Measurements from ENCODE around the gene DAP3. TPM values are rescaled to one million over a fixed set of nuclear protein-coding genes. Genes with fewer than 3 reads are reported as not detected.
"Not testable (repeated sequence)": the region's sequence is repeated elsewhere in the genome, so short reads cannot be mapped to it uniquely, and the experiment has no call there.

The DAP3 gene
- total RNA-seq = 156 and 158 TPM in 2 replicates

GRCh38 chr1:155689081-155689607 is at the start of gene DAP3:
TSS of gene DAP3 (plus strand) at chr1:155689091. CDS start at chr1:155709780, 20,689 bp downstream.
- intact Hi-C loops (cut with micrococcal nuclease) = loop anchor here (1.0 to 5.0 kb wide), 4 partner anchors 28 to 78 kb away; partner anchors contain the start of gene MSTO1

- intact Hi-C loops (cut with micrococcal nuclease) = no loop called here
Measured at GRCh38 chr1:155640367-155640766, 48.5 kb upstream of the DAP3 start.

DNA sequence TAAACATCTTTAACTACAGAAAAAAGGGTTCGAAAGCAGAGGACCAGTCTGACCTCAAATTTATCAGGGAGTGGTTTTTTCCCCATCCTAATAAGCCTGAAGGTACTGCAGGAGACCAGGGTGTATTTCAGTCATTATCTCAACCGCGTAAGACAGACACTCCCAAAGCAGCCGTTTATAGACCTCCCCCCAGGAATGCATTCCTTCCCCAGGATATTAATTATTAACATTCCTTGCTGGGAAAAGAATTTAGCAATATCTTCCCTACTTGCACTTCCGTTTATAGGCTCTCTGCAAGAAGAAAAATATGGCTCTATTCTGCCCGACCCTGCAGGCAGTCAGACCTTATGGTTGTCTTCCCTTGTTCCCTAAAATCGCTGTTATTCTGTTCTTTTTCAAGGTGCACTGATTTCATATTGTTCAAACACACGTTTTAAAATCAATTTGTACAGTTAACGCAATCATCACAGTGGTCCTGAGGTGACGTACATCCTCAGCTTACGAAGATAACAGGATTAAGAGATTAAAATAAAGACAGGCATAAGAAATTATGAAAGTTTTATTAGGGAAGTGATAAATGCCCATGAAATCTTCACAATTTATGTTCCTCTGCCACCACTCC is 46.2 kb upstream of the DAP3 start:
- intact Hi-C loops (cut with micrococcal nuclease) = not testable (repeated sequence)

GRCh38 chr1:155643230-155643629 is 45.7 kb upstream of the DAP3 start:
- intact Hi-C loops (cut with micrococcal nuclease) = no loop called here

DNA sequence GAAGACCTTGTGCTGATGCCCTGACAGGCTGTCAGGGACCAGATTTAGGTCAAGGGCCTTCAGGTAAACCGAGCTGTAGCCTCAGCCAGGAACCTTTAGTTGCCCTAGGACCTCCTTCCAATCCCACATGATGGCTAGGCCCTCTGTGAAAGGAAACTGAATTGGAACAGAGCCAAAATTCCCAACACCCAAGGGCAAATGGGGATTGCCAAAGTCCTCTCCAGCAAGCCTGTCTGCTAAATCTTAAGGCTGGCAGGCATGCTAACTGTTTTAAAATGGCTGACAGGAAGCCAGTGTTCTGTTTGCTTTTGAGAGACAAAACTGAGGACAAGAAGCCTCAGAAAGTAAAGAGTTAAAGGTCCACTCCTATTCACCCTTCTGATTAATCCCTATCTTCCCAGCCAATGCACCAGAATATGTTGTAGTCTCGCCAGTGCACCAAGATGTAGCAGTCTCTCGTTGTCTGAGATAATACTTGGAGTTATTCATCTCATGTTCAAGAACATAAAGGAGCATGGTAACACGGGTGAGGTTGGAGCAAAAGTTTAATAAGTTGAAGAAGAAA is 43.8 kb upstream of the DAP3 start:
- intact Hi-C loops (cut with micrococcal nuclease) = no loop called here

DNA sequence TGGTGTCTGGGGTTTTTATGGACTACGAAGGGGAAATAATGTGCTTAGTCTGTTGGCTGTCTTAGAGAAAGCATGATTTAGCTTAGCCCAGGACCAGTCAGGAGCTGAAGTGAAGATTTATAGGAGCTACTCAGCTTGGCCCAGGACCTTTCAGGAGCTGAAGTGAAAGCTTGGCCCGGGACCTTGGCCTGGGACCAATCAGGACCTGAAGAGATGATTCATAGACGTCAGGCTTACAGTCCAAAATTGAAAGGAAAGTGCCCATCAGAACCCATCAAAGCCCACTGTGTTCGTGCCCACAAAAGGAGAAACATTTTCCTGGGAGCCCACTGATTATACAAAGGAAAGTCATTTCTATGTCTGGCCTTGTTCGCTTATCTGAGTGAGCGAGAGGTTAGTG is 43.2 kb upstream of the DAP3 start:
- intact Hi-C loops (cut with micrococcal nuclease) = no loop called here

DNA sequence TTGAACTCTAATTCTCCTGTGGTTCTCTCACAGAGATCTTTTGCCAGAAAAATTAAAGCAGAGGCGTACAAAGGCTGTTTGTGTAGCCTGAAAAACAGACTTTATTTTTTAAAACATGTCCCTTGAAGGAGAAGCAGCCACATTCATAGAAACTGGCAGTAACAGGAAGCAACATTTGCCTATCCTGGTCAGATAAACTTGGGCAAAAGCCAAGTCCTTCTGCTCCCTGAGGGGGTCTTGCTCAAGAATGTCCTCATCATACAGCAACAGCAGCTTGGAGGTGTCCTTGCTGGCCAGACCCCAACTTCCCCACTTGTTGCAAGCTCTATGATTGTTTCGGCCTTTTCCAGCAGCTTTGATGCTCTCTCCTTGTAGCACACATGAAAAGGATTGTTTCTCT is 42.6 kb upstream of the DAP3 start:
- intact Hi-C loops (cut with micrococcal nuclease) = no loop called here

- intact Hi-C loops (cut with micrococcal nuclease) = no loop called here
Measured at GRCh38 chr1:155648207-155649147, 40.4 kb upstream of the DAP3 start.

DNA sequence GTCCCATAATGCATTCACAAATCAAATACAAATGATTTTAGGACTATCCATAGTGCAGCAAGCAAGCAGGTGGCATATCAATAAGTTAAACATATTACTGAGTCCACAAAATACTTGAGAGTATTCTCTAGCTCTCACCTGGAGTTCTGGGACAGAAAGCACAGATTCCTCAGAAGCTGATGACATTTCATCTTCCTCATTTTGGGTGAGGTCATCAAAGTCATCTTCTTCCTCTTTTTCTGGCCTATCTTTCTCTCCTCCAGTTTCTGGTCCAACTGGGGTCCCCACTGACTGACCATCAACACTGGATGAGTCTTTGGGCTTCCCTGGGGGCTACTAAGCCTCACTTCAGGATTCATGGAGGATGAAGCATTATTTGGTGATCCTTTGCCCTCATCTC is 39.2 kb upstream of the DAP3 start:
- intact Hi-C loops (cut with micrococcal nuclease) = no loop called here

DNA sequence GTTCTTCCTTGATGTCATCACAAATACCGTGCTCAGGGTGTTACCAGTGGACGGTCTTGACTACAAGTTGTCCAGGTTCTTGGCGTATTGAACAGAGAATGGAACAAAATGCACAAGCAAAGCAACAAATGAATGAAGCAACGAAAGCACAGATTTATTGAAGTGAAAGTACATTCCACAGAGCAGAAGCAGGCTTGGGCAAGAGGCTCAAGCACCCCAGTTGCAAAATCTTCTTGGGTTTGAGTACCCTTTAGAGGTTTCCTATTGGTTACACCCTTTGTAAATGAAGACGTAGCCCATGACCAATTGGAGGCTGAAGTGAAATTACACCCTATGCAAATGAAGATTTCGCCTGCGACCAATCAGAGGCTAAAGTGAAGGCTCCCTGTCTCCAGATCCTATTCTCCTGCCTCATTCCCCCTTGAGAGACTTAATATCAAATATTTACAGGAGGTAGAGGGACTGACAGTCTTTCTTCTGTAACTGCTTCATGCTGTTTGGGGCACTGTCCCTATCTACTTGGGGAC is 38.6 kb upstream of the DAP3 start:
- intact Hi-C loops (cut with micrococcal nuclease) = no loop called here

DNA sequence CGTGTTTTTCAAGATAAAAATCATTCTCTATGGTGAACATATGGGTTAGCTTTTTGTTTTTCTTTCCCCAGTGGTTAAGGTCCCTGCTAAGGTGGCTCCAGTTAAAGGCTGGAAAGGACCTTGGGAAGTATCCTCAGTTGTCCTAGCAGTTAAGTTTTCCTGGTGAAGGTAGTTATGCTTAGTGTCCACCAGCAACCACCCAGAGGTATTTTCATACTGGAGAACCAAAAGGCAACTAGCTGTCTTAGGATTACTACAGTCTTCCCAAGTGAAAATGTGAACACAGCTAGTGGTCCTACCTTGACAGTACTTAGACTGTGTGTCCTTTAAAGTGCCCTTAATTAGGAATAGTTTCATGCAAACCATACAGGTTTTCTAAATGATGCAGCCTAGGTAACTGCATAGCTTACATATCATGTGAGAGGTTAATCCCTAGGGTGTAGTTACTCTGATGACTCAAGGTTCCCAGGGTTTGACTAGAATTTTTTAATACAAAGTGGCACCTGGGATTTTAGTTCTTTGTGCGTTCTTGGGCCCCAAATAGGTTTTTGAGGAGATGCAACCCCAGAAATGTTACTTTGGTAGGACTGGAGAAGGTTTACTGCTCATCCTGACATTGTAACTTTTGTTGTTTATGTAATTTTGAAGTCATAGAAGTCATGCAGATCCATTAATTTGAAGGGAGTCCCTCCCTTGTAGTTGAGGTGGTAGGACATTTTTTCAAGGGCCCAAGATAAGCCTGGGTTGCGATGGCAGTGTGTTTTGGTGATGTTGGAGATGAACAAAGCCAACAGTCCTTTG is 36.8 kb upstream of the DAP3 start:
- intact Hi-C loops (cut with micrococcal nuclease) = no loop called here

DNA sequence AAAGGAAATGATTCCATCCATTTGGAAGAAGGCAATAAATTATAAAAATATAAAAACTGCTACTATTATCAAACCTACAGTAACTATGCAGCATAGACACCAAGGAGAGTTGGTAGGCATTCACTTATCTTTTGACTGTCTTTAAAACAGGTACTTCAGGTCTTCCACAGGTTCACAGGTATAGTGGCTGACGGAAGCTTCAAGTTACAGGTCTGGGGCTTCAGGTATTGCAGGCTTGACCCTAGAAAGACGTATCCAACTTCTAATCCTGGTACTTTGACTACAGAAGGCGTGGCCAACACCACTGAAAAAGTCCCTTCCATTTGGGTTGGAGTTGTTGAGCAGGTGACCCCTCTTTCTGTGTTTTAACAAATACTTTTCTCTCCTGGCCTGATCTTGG is 35.9 kb upstream of the DAP3 start:
- intact Hi-C loops (cut with micrococcal nuclease) = no loop called here

DNA sequence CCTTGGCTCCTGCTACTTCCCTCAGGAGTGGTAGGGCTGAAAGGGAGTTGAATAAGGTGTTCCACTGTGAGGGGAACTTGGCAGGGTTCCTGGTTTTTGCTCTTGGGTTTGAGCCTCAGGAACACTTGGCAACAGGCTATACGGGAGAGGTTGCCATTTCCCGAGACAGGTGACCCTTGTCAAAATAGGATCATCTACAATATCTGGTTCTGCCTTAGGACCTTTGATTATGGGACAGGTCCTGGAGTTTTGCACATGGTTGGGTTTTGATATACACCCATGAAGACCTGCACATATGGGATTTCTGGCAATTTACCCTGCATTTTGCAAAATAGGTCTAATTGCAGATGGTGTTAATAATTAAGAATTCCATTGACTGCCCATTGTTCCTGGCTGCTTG is 31.4 kb upstream of the DAP3 start:
- intact Hi-C loops (cut with micrococcal nuclease) = no loop called here

- intact Hi-C loops (cut with micrococcal nuclease) = not testable (repeated sequence)
Measured at GRCh38 chr1:155661239-155661638, 27.7 kb upstream of the DAP3 start.

GRCh38 chr1:155669233-155670162 is 19.4 kb upstream of the DAP3 start:
- intact Hi-C loops (cut with micrococcal nuclease) = no loop called here

DNA sequence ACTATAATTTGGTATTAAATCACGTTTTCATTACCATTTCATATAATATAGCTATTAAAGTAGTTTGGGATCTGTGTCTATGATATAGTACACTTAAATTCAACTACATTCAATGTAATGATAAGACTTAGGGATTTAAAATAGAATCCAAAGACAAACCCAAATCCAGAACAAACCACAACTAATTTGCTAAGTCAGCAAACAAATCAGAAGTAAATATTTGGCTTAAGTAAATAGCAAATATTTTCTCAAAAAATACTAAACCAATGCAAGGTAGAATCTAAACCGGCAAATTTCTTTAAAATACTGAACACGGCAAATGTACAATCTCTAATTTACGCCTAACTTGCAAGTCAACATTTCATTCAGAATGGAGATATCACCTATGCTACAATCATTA is 17.1 kb upstream of the DAP3 start:
- intact Hi-C loops (cut with micrococcal nuclease) = no loop called here

GRCh38 chr1:155673003-155673402 is 15.9 kb upstream of the DAP3 start:
- intact Hi-C loops (cut with micrococcal nuclease) = no loop called here

- intact Hi-C loops (cut with micrococcal nuclease) = no loop called here
Measured at GRCh38 chr1:155678027-155678426, 10.9 kb upstream of the DAP3 start.

- intact Hi-C loops (cut with micrococcal nuclease) = not testable (repeated sequence)
Measured at GRCh38 chr1:155678992-155679391, 9.9 kb upstream of the DAP3 start.

DNA sequence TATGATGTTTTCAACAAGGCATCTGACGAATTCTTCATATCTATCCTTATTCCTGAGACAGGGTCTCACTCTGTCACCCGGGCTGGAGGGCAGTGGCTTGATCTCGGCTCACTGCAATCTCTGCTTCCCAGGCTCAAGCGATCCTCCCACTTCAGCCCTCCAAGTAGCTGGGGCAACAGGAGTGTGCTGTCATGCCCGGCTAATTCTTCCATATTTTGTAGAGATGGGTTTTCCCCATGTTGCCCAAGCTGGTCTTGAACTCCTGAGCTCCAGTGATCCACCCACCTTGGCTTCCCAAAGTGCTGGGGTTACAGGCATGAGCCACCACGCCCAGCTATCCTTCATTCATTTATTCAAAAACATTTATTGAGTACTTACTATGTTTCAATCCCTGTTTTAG is 8.4 kb upstream of the DAP3 start:
- intact Hi-C loops (cut with micrococcal nuclease) = no loop called here
